HEK293T (cell line): ENCODE results near the gene PLGRKT.

ENCODE experiments used
- BHLHE40 ChIP-seq: fragments of 450-650 bp; IDR thresholded peaks from 2 replicates; pipeline ENCODE4 v1.6.1; 2016; ENCODE audit warnings: mild to moderate bottlenecking, moderate library complexity, borderline replicate concordance
- CTBP1 ChIP-seq: fragments of 450-650 bp; IDR thresholded peaks from 2 replicates; pipeline ENCODE4 v1.6.1; 2016; ENCODE audit warnings: borderline replicate concordance
- FOXA1 ChIP-seq: fragments of 450-650 bp; IDR thresholded peaks from 2 replicates; pipeline ENCODE4 v1.6.1; 2016; ENCODE audit warnings: mild to moderate bottlenecking
- FOXK2 ChIP-seq: fragments of 450-650 bp; IDR thresholded peaks from 2 replicates; pipeline ENCODE4 v1.6.1; 2016; ENCODE audit warnings: mild to moderate bottlenecking
- FOXM1 ChIP-seq: fragments of 450-650 bp; IDR thresholded peaks from 2 replicates; pipeline ENCODE4 v1.6.1; 2017; ENCODE audit warnings: mild to moderate bottlenecking, borderline replicate concordance
- SUZ12 ChIP-seq: fragments of 450-650 bp; IDR thresholded peaks from 2 replicates; pipeline ENCODE4 v1.6.1; 2016; ENCODE audit warnings: mild to moderate bottlenecking
- TARDBP ChIP-seq: fragments of 450-650 bp; IDR thresholded peaks from 2 replicates; pipeline ENCODE4 v1.6.1; 2016

DNA sequence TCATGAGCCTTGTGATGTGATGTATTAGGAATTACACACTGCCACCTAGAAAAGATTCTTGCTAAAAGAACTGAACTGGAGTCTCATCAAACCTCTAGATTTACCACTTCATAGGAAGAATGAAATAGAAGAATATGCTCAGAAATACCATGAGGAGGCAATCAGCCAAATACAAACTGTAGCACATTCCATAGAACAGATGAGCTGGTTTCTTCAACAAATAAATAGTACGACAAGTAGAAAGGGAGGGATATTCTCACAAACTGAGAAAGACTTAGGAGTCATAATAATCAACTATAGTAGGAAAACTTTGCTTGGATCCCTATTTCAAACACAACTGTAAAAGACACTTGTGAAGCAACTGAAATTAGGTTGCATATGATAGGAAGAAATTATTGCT is 15.4 kb downstream of the PLGRKT start:
- no peak for TF ChIP-seq SUZ12
- TF ChIP-seq FOXA1, result no peak
- no peak for TF ChIP-seq CTBP1
- no peak for TF ChIP-seq TARDBP
- TF ChIP-seq FOXM1, result no peak
- TF ChIP-seq BHLHE40, result no peak
- no peak for TF ChIP-seq FOXK2
